OCI-M2 (cell line): ENCODE measurements around the gene FYTTD1.

Experiments used
- DNase-seq: peaks from one replicate; lab custom pipeline; 2025; ENCODE audit not compliant: unreplicated experiment; lab: John Stamatoyannopoulos, UW

FYTTD1 gene

DNA sequence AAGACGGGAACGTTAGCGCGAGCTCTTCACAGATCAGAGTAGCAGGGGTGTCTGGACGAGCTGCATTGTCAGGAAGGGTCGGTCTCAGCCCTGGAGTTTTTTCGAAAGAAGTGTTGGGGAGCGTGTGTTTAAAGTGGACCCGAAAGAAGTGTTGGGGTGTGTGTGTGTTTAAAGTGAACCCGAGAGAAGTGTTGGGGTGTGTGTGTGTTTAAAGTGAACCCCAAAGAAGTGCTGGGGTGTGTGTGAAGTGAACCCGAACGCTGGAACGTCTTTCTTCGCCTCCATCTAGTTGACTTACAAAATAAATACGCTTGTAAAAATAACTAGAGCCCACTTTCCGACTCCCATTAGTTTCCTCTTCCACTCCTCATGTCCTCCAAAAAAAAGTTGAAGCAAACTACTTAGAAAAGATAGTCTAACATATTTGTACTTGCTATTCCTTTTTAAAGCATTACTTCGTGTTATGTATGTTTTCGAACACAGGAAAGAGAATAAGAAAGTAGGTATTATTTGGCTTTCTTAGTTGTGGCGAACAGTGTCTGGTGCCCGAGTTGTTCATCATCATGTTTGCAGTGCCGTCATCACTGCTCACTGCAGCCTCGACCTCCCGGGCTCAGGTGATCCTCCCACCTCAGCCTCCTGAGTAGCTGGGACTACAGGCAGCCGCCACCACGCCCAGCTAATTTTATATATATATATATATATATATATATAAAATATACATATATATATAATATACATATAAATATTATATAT is 42.4 kb downstream of the FYTTD1 start:
- no peak for DNase-seq

- no peak for DNase-seq
Measured at GRCh38 chr3:197793247-197793646, 43.6 kb downstream of the FYTTD1 start.

DNA sequence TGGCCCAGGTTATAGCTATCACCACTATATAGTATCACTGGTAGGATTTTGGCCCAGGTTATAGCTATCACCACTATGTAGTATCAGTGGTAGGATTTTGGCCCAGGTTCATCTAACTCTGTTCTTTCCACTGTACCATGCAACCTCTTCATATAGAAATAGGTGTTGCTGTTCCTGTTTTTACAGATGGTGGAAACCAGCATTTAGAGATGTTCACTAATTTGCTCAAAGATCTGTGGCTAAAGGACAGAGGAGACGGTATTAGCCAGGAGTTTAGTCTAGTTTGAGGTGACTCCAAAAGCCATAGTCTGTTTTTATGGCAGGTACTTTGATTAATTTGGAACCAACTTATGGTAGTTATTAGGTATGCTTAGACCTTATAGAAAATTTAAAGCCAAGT is 44.4 kb downstream of the FYTTD1 start:
- no peak for DNase-seq

DNA sequence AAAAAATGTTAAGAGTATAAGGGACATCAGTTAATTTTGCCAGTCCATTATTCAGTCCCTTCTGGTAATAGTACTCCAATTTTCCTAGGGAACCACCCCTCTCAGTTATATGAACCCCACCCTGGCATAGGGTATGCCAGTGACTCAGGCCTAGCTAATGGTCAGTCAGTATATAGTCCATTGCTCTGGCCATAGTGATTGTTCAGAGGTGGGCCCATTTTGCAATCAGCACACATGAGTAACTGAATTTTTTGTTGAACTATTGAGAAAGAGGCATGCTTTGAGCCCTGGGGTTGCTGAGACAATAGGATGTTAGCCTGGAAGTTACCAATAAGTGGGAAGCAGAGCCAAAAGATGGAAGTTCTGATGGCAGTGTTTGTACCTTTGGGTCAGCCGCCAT is 45.5 kb downstream of the FYTTD1 start:
- DNase-seq = no peak

DNA sequence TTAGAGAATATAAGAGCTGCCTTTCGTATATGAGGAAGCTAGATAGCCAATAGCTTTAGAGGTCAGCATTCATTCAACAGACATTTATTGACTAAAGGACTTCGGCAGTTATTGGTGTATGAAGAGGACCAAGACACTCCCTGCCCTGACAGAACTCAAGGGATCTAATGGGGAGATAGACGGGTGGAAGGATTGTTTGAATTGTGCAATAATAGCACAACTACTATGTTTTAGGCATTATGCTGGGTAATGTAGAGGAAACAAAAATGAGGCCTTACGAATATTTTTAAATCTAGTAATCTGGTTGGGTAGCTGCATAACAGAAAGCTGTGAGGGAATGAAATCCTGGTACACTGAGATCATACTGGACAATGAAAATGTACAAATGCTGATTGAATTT is 46.4 kb downstream of the FYTTD1 start:
- DNase-seq = no peak

- DNase-seq = no peak
Measured at GRCh38 chr3:197798863-197799262, 49.2 kb downstream of the FYTTD1 start.

DNA sequence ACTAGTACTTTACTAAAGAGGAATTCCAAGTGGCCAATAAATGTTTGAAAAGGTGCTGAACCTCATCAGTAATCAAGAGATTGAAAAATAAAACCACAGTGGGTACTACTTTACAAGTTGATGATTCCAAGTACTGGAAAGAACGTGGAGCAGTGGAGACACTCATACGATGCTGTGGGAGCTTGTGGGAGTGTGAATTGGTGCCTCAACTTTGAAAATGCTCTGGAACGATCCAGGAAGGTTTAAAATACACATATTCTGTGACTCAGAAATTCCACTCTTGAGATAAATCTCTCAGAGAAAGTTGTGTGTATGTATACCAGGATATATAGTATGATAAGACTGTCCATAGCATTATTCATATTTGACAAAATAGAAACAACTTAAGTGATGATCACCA is 50.7 kb downstream of the FYTTD1 start:
- DNase-seq = no peak

- DNase-seq = no peak
Measured at GRCh38 chr3:197801891-197802778, 52.5 kb downstream of the FYTTD1 start.

DNA sequence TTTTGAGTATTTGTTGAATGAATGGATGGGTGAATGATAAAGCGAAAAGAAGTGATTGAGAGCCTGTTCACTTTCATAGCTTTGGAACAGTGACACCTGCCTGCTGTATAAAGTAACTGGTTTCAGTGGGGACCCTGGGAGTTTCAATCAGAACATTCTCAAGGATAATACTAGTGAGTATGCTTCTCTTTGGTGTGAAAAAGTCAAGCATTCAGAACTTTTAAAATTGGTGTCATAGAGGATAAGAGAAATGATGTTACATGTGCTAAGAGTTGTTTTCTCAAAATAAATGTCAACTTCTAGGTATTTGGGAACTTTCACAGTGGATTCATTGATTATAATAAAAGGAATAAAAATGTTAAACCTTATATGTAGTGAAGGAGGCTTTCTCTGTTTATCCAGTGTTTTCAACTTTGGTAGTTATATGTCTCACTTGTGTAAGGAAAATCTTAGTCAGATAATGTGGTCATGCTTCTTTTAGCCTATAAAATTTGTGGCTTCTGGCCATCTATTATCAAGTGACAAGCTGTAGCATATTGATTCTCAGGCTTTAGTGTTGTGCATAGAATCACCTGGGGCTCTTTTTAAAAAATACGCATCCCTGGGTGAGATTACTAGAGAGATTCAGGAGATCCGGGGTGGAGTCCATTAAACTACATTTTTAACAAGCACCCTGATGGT is 53.2 kb downstream of the FYTTD1 start:
- no peak for DNase-seq

GRCh38 chr3:197804511-197804910 is 54.8 kb downstream of the FYTTD1 start:
- DNase-seq = no peak

DNA sequence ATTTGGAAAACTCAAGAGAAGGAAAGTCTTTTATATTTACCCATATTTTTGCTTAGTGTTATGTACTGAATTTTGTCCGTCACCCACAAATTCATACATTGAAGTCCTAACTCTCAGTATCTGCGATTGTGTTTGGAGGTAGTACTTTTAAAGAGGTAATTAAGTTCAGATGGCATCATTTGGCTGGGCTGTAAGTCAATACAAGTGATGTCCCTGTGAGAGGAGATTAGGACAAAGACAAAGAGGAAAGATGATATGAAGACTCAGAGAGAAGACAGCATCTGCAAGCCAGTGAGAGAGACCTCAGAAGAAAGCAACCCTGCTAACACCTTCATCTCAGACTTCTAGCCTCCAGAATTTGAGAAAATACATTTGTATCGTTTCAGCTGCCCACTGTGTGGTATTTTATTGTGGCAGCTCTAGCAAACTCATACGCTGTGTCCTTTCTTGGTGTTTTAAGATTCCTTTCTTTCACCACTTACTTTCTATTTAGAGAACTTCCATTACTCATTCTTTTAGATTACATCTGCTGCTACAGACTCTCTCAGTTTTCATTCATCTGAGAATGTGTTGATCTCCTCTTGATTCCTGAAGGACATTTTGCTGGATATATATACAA is 58.4 kb downstream of the FYTTD1 start:
- no peak for DNase-seq

DNA sequence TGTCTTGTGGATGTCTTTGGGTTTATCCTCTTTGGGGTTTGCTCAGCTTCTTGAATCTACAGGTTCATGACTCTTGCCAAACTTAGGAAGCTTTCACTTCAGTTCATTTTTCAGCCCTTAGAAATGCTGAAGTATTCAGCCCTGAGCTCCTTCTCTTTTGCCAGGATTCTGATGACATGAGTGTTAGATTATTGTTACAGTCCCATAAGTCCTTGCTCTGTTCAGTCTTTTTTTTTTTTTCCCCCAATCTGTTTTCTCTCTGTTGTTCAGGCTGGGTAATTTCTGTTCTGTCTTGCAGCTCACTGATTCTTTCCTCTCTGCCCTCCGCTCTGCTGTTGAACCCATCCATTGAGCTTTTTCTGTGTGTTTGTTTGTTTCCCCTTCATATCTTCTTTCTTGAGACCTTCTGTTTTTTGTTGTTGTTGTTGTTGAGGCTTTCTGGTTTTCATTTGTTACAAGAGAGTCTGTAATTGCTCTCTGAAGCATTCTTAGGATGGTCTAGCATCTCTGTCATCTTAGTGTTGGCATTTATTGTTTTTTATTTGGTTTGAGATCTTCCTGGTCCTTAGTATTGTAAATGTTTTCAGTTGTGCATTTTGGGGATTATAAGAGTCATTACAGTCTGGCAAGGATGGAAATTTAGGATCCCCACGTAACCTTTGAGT is 59.8 kb downstream of the FYTTD1 start:
- DNase-seq = no peak

GRCh38 chr3:197810901-197811300 is 61.2 kb downstream of the FYTTD1 start:
- DNase-seq = no peak

DNA sequence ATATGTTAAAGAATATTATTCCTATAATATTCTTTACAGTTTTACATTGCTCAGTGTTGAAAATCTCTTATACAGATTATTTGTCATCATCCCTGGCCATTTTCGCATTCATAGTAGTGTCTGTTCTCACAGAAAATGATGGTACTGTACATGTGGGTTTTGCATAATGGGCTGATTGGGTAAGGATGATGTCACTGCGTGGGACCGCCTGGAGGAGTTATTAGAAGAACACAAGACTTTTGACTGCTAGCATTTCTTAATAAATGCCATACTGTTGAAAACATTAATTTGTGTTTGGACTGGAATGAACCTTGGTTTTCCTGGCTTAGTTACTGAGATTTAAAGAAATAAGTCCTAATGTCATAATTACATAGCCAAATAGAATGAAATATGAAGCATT is 61.7 kb downstream of the FYTTD1 start:
- no peak for DNase-seq

DNA sequence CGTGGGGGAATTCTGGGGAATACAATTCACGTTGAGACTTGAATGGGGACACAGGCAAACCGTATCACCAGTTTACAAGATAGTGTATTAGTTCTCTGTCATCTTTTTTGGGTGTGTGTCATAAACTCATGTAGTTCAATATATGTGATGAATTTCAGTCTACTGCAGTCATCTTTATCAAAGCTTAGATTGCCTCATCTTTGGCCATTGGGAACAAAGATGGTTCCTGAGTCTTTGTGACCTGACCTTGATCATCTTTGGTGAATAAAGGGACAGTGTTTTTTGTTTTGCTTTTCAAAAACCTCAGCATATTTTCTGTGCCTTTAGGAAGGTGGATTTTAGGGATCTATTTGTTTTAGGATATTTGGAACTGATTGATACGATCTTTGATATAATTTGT is 64.7 kb downstream of the FYTTD1 start:
- DNase-seq = no peak

- DNase-seq = no peak
Measured at GRCh38 chr3:197820550-197821335, 71.1 kb downstream of the FYTTD1 start.

GRCh38 chr3:197829397-197830045 is 79.8 kb downstream of the FYTTD1 start:
- DNase-seq = no peak

GRCh38 chr3:197830308-197830966 is 80.8 kb downstream of the FYTTD1 start:
- DNase-seq = no peak

DNA sequence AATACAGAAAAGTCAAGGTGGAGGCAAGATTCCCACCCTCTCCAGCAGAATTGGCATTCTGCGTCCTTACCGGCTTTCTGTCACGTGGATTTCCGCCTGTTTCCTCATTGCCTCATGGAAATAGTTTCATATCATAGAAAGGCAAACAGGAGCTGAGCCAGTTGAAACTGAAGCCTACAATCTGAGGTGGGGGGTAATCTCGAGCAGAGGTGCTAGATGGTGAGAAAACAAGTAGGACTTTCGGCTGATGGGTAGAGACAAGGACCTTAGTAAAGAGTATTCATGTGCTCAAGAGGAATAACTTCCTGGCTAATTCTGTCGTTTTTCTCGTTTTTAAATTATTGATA is 81.3 kb downstream of the FYTTD1 start:
- no peak for DNase-seq
